GM03348 (cell line): ENCODE data around the gene COA3.

Experiments used
- DNase-seq: peaks from one replicate; pipeline ENCODE4 v3.0.0; 2012; ENCODE audit warnings: low spot score

Gene COA3, protein sequence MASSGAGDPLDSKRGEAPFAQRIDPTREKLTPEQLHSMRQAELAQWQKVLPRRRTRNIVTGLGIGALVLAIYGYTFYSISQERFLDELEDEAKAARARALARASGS

DNA sequence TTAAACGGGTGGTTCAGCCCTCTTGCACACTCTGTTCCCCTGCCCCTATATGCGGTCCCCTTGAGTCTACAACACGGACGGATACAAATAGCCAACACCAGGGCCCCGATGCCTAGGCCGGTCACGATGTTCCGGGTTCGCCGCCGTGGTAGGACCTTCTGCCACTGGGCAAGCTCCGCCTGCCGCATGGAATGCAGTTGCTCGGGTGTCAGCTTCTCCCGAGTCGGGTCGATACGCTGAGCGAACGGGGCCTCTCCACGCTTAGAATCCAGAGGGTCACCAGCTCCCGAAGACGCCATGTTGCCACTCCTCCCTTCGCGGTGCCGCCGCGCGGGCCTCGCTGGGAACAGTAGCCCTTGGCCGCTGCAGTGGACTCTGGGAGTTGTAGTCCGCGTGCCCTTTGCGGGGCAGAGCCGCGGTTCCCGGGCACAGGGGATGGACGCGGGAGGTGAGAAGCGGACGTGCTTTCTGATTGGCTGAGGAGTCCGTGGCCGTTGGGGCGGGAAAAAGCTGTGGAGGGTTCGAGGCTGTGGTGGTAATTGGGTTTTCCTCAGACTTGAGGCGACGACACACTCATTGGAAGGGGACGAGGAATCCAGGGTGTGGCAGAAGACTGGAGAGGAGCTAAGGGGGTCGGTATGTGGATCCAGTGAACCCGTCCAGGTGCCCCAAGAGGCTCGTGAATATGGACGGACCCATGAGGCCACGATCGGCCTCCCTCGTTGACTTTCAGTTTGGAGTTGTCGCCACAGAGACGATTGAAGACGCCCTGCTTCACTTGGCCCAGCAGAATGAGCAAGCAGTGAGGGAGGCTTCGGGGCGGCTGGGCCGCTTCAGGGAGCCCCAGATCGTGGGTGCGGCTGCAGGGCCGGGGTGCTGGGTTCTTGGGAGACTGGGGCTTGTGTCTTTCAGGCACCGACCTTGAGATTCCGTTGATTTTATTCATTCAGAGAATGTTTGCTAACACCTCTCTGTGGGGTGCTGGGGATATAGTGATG lies at the start of gene COA3, which contains the start of gene CNTD1:
Gene COA3, minus strand, starts transcription at position 322 of the 998 bp plus-strand sequence. Its CDS starts 23 bp downstream, at position 299.
Gene CNTD1, plus strand, starts transcription at position 479 of the 998 bp plus-strand sequence. Its CDS starts 207 bp downstream, at position 686.
- DNase-seq: peak; percentile 94

DNA sequence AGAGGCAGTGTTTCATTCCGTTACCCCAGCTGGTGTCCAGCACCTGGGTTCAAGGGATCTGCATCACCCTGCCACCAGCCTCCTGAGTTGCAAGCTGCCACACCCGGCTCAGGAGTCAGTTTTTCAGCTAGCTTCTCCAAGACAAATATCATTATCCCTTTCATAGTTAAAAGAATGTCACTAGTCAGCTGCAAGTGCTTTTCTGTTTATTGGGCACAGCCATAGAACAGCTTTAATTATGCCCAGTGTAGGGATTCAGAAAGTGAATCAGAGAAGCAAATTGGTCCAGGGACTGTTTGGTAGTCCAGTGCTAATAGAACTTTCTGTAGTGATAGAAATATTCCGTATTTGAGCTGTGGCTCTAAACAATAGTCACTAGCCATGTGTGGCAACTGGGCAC lies 49.6 kb upstream of the COA3 start:
- DNase-seq: no peak

DNA sequence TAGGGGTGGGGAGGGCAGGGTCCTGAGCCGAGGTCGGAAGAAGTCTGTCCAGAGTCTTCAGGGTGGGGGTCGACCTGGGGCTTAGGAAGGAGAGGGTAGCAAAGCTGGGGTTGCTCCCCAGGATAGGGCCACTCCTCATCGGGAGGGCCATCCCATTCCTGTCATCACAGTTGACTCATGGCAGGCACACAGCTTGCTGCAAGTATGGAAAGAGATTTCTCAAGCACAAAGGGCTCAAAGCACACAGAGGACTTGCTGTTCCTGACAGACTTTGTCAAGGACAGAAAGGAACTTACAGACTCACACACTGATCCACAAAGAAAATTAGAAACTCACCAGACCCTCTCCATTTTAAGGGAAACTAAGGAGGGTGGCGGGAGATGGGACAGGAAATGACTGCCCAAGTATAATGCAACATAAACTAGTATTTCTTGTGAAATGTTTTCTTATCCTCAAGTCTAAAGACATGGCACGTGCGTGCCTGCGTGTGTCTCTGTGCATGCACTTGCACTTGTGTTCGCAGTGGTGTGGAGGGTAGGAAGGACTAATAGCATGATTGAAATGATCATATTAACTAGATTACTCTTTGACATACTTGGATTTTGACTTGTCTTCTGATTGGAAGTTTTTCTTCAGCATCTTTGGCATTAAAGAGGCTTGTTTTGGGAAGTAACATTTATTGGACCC lies 48.2 kb upstream of the COA3 start:
- DNase-seq: peak; percentile 72

DNA sequence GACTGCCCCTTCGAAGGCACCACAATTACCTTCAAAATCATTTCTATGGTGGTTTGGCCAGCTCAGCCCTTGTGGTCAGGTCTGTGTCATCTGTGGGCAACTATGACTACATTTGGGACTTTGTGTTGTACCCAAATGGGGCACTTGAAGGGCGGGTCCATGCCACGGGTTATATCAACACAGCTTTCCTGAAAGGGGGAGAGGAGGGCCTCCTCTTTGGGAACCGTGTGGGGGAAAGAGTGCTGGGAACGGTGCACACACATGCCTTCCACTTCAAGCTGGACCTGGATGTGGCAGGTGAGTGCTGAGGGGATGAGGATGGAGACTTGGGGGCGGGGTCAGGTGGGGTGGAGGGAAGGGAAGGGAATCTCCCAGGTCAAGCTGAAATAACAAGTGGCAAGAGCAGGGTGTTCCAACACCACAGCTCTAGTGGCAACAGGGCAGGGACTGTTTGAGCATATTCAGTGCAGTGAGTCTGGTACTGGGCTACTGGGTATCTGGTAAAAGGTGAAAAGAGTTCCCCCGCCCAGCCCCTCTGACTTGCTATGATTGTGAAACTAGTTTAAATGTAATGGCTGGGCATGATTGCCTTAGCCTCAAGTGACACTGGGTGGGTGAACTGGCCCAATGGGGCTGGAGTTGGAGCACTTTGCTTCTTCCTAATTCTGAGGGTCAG lies 47.6 kb upstream of the COA3 start:
- no peak for DNase-seq

DNA sequence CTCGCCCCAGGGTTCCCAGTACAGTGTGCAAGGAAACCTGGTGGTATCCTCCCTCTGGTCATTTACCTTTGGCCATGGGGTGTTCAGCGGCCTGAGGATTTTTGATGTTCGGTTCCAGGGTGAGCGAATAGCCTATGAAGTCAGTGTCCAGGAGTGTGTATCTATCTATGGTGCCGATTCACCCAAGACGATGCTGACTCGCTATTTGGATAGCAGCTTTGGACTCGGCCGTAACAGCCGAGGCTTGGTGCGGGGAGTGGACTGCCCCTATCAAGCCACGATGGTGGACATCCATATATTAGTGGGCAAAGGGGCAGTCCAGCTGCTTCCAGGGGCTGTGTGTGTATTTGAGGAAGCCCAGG lies 47.0 kb upstream of the COA3 start:
- no peak for DNase-seq

DNA sequence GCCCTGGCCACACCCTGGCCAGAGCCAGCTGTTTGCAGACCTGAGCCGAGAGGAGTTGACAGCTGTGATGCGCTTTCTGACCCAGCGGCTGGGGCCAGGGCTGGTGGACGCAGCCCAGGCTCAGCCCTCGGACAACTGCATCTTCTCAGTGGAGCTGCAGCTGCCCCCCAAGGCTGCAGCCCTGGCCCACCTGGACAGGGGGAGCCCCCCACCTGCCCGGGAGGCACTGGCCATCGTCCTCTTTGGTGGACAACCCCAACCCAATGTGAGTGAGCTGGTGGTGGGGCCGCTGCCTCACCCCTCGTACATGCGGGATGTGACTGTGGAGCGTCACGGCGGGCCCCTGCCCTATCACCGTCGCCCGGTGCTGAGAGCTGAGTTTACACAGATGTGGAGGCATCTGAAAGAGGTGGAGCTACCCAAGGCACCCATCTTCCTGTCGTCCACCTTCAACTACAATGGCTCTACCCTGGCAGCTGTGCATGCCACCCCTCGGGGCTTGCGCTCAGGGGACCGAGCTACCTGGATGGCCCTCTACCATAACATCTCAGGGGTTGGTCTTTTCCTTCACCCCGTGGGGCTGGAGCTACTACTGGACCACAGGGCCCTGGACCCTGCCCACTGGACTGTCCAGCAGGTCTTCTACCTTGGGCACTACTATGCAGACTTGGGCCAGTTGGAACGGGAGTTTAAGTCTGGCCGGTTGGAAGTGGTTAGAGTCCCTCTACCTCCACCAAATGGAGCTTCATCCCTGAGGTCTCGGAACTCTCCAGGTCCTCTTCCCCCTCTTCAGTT lies 46.5 kb upstream of the COA3 start:
- DNase-seq: no peak

DNA sequence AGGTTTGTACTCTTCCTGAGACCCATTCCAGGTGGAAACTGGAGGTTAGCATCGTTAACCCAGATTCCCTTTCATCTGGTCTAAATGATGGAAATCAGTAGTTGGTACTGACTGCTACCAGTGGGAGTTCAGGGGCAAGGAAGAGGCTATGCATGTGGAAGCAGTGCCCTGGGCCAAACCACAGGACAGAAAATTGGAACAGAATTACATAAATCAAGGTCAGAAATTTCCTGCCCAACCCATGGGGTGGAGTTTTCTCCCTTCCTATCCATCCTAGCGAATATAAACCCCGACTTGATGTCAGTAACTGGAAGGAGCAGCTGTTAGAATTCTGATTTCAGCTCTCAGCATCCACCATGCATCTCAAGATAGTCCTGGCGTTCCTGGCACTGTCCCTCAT lies 45.8 kb upstream of the COA3 start, which contains the start of gene AOC2:
Gene AOC2, plus strand, starts transcription at position 310 of the 400 bp plus-strand sequence. Its CDS starts 47 bp downstream, at position 357.
- no peak for DNase-seq

DNA sequence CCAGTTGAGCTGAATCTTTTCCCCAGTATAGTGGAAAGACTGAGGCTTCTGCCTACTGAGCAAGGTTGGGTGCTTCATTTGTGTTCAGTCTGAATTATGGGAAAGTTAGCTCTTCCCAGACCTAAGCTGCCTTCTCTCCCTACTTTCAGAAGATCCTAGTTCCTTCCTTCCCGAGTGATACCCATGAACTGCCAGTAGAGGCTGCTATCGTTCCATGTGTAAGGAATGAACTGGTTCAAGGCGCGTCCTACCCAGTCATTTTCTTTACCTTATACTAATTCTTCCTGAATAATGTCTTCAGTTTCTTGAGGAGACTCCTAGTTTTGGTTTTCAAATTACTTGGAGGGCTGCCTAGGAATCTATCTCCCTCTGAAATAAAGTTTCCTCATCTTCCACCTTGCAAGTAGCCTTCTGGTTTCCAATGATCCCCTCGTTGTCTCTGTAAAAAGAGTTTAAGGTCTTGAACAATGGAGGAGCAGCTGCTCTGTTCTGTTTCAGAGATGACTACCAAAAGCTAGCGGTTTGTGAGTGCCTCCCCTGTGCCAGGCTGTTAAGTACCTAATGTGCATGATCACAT lies 44.9 kb upstream of the COA3 start:
- DNase-seq: peak; percentile 86

DNA sequence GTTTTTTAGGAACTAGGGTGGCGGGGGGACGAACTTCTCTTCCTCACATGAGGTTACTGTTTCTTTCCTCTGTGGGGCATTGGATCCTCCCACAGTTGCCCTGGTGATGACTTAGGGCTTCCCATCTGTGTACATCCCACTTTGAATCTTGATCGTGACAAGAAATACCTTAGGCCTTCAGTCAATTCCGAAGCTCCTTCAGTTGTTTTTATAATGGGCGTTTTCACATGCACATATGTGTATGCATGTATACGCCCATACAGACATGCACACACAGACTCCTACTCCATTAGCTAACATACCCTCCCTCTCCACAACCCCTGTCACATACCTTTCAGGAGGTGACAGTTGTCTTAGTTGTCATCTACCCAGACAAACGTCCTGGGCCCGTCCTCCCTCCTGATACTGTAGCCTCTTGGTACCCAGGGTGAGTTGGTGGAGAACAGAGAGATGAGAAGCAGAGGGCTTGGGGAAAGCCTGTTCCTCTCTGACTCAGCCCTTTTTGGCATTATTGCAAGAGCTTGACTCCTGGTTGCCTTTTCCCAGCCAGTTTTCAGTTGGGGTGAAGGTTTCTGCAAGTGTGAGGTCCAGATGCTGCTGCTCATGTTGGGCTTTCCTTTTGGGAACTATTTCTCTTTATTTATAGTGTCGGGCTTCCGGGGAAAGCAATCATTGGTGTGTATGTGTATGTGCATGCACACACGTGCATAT lies 43.6 kb upstream of the COA3 start:
- DNase-seq: no peak

DNA sequence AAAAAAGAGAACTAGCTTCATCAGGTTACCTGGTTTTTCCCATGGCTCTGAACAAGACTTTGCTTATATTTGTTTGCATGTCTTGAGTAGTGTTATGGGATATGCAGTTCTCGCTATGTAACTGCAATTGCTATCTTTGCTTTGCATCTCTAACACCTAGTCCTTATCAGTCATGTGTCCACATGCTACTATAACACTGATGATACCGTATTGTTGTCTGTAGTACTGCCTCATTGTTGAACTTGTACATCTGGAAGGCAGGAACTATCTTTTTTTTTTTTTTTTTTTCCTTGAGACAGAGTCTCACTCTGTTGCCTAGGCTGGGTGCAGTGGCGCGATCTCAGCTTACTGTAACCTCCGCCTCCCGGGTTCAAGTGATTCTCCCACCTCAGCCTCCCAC lies 37.2 kb upstream of the COA3 start:
- no peak for DNase-seq

DNA sequence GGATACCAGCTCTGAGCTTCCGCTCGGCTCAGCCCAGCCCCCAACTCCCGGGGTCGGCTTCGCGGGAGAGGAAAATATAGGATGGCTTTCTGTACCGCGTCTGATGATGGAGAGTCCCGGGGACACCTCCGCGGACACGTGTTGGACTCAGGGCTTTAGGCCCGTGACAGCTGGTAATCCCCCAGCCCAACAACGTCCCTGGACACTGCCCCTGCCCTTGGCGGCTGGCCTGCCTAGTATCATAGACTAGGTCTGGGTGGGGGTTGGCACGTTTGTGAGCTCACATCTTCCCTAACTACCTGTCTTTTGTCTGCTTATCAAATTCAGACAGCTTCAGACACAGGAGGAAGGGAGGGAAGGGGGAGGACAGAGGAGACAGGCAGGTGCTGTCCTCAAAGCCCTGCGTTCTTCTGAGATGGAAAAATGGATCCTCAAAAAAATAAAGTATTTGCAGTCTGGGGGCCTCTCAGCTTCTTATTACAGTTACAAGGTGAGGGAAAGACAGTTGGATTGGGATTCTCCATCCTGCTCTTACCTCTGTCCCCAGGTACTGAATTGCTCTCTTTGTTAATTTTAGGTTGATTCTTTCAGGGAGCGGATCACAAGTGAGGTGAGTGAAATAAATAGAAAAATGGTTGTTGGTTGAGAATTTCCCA lies 35.4 kb upstream of the COA3 start:
- DNase-seq: no peak

DNA sequence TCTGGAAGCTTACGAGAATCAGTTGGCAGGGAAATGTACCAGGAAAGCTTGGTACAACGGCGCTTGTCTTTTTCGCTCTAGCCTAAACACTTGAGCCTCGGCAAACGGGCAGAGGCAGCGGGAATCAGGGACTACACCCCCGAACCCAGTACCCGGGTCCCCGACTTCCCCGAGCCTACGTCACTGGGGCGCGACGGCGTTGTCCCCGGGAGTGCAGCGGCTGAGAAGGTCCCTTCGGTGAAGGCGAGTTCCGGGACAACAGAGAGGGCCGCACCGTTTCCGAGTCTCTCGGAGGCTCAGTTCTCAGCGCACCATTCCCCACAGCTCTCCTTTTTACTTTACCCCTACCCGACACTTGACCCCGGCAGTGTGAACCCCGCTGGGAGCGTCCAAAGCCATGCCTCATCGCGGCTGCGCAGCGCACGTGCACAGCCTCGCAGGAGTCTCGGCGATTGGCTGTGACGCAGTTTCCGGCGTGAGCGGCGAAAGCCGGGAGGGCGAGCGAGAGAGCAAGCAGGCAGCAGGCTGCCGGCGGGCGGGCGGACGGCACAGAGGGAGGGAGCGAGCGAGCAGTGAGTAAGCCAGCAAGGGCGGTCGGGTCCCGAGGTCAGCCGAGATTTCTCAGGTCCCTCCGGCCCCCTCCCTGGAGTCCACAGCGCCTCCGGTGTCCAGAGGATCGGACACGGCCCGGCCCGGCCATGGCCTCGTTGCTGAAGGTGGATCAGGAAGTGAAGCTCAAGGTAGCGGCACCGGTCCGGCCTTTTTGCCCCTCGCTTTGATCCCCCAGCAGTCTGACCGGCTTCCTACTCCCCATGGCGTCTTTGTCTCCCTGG lies 34.6 kb upstream of the COA3 start, which contains the start of gene PSME3:
Gene PSME3, plus strand, starts transcription at position 464 of the 833 bp plus-strand sequence. Its CDS starts 235 bp downstream, at position 699.
- DNase-seq: peak; percentile 93

DNA sequence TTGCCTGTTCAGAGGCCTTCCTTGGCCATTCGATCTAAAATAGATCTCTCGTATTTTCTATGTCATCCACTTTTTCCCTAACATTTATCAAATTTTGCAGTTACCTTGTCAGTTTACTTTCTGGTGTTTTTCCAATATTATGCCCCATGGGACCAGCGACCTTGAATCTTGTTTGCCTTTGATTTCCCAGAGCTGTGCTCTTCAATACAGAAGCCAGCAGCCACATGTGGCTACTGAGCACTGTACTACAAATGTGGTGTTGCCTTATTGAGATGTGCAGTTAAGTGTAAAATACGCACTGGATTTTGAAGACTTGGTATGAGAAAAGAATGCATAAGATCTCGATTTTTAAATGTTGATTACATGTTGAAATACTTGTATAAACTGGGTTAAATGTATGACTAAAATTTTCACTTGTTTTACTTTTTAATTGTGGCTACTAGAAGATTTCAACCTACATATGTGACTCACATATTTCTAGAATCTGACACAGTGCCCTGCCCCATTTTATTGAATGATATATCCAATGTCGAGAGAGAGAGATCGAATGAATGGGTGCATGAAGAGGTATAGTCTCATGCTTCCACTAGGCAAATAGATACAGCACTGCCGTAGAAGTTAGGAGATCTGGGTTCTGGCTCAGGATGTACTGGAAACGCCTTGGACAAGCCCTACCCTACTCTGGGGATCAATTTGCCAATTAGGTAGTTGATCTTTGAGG lies 33.9 kb upstream of the COA3 start:
- no peak for DNase-seq

DNA sequence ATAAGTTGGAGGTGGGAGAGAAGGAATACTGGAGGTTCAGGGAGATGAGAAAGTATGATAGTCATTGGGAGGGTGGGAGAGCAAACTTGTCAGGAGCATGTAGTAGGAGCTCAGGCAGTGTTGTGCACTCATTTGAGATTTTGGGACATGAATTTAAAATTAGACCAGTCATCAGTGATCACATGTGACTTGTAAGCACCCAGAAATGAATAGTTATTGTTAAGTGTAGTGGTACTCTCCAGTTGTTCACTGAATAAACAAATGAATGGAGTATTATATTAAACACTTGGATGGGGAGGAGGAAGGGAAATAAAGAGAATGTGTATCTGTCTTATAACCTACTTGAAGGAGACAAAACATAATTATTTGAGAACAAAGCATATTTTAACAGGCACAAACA lies 32.5 kb upstream of the COA3 start:
- no peak for DNase-seq

DNA sequence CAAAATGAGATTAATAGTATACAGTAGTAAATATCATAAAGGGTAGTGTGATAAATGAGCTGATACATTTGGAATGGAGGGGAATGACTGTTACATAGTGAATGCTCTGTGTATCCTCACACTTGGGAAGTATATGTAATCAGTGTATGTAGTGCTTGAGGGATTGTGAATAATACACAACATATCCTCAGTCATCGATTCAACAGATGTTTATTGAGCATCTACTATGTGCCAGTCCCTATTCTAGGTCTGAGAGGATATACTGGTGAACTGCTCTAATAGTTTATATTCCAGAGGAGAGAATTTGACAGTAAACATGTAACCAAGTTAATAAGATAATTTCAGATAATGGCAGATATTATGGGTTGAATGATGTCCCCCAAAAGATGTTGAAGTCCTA lies 29.0 kb upstream of the COA3 start:
- no peak for DNase-seq

DNA sequence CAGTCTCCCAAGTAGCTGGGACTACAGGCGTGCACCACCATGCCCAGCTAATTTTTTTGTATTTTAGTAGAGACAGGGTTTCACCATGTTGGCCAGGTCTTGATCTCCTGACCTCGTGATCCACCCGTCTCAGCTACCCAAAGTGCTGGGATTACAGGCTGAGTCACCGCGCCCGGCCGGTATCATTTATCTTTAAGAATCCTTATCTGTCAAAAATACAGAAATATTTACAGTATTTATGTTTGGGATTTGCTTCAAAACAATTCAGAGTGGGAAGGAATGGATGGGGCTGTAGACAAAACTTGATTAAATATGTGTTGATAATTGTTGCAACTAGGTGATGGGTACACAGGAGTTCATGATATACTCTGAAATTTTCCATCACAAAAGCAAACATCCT lies 22.7 kb upstream of the COA3 start:
- no peak for DNase-seq

DNA sequence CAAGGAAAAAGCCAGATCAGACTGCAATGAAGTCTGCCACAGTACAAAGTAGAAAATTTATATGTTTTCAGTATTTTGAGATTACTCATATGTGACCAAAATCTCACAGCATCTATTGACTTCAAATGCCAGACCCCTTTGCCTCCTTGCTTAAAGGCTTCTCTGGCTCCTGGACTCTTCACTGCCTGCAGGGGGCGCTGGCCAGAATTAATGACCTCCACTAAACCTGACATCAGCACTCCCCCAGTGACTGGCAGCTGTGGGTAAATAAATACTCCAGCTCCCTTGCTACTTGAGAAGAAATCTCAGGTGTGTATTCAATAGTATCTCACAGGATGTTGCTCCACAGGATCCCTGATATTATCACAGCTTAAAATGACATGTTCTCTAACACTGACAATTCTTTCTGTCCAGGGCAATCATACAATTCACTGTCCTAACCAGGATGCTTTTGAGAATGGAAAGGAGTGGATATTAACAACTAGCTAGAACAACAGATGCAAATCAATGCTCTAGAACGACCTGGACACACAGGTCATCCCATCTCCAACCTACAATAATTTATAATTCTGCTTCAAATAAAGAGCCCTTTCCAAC lies 21.5 kb upstream of the COA3 start:
- peak; percentile 59 for DNase-seq

DNA sequence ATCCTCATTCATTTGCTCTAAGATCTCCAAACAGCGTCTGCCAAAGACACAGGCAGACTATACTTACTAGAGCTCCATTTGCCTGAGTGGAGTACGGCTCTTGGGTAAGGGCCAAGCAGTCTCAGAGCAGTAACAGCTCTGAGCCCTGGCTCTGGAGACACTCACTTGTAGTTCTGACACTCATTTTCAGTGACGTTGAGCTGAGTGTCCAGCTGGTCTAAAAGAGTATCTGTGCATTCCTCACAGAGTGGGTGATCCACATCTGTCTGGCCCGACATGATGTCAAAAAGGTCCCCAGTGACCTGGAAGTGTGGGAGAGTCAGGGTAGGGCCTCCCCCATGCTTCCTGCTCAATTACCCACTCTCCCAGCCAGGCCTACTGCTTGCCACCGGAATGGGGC lies 19.9 kb upstream of the COA3 start:
- no peak for DNase-seq
